ENCODE data around the gene LIN28A. TPM values are rescaled to one million over a fixed set of nuclear protein-coding genes. Genes with fewer than 3 reads are reported as not detected.

LIN28A gene
- total RNA-seq, 1 experiment from 2014 or later: 1,289 TPM

DNA sequence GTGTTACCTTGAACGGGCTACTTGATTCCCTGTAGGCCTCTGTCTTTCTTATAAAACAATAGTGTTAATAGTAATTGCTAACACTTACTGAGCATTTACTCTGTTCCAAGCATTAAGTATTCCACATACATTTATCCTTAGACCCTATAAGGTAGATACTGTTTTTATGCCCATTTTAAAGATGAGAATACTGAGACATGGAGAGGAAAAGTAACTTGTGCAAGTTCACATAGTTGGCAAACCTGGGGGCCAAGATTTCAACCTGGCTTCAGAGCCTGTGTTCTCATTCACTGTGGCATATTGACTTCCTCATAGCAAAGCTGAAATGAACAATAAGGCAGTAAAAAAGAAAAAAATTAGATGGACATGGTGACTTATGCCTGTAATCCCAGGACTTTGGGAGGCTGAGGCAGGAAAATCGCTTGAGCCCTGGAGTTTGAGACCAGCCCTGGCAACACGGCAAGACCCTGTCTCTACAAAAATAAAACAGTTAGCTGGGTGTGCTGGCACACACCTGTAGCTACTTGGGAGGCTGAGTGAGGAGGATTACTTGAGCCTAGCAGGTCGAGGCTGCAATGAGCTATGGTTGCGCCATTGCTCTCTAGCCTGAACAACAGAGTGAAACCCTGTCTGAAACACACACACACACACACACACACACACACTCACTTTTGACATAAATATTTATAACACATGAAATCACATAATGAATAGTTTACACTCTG is 42.0 kb downstream of the LIN28A start:
- H3K27me3 Mint-ChIP-seq (ENCODE audit: low read depth): no peaks in the 10 kb centered on the region
- H4K20me1 ChIP-seq (ENCODE audit: control insufficient read depth, insufficient read depth, insufficient read length): no peaks in the 10 kb centered on the region
- WGBS (ENCODE audit: extremely low coverage, insufficient read length, low lambda C conversion rate): no CpG with 5 or more reads among the region's 5 CpGs

More for the DNA sequence above, 42.0 kb downstream of the LIN28A start:
- H3K4me2 ChIP-seq (ENCODE audit: insufficient read depth, insufficient read length, low read length): no peak overlapping the region
- no peak overlapping the region for H2BK20ac ChIP-seq (ENCODE audit: low read depth, low read length, poor library complexity, severe bottlenecking)
- no peak overlapping the region for H3K9ac ChIP-seq (ENCODE audit: extremely low read depth, insufficient read length, low read length)
- Mint-ChIP-seq H3K27ac (no peak overlapping the region), H3K4me3 (no peak overlapping the region), H3K36me3 (ENCODE audit: insufficient read depth in 1 of 3, low read depth in 3 of 3) (peaks cover 6 to 61% (median 47%) of the 10 kb centered on the region in 3 experiments), H3K9me3 (no peaks in the 10 kb centered on the region), H3K4me1 (peaks cover 0 to 2% of the 10 kb centered on the region in 2 experiments; a peak in 2 of 4 replicates)
- no peak overlapping the region for H3T11ph ChIP-seq (ENCODE audit: low read length)
- H3K27ac ChIP-seq (ENCODE audit: insufficient read length, low read depth, low read length): no peak overlapping the region
- no peak overlapping the region for H2BK12ac ChIP-seq (ENCODE audit: insufficient read length, low read depth, low read length)
- H3K23me2 ChIP-seq (ENCODE audit: insufficient read length, low read depth, low read length, poor library complexity, severe bottlenecking): no peaks in the 10 kb centered on the region
- no peak overlapping the region for H3K56ac ChIP-seq (ENCODE audit: insufficient read length, low read depth, low read length)
- no peak overlapping the region for H4K8ac ChIP-seq (replicated peaks; ENCODE audit: insufficient read length, low read depth, low read length)
- no peaks in the 10 kb centered on the region for H3K79me2 ChIP-seq (ENCODE audit: insufficient read depth, low read length)
- no peak overlapping the region for H3K4ac ChIP-seq (ENCODE audit: low read depth, low read length)
- H4K5ac ChIP-seq (ENCODE audit: insufficient read length, low read depth, low read length): no peak overlapping the region
- no peak overlapping the region for H2BK15ac ChIP-seq (ENCODE audit: low read depth, low read length)
- H3K18ac ChIP-seq (ENCODE audit: insufficient read length, low read depth, low read length): no peak overlapping the region
- H3K4me1 ChIP-seq (ENCODE audit: insufficient read depth, low read length): no peaks in the 10 kb centered on the region
- no peak overlapping the region for H2AFZ ChIP-seq (ENCODE audit: low read length)
- no peak overlapping the region for H3K14ac ChIP-seq (ENCODE audit: insufficient read depth, low read length)
- H2AK5ac ChIP-seq (ENCODE audit: insufficient read length, low read length): no peak overlapping the region
- no peak overlapping the region for H3K23ac ChIP-seq (ENCODE audit: insufficient read length, low read depth, low read length)
- no peaks in the 10 kb centered on the region for H3K27me3 ChIP-seq (ENCODE audit: insufficient read depth, low read length)
- H4K91ac ChIP-seq (ENCODE audit: insufficient read length, low read depth, low read length): no peak overlapping the region
- DNase-seq: no peak
- H2BK120ac ChIP-seq (ENCODE audit: low read depth, low read length, poor library complexity, severe bottlenecking): no peak overlapping the region
- no peaks in the 10 kb centered on the region for H3K9me3 ChIP-seq (ENCODE audit: control insufficient read depth, low read depth, low read length)
- no peaks in the 10 kb centered on the region for H3K79me1 ChIP-seq (ENCODE audit: insufficient read depth, low read depth, low read length, poor library complexity, severe bottlenecking)
- TF ChIP-seq, protein P1, sequence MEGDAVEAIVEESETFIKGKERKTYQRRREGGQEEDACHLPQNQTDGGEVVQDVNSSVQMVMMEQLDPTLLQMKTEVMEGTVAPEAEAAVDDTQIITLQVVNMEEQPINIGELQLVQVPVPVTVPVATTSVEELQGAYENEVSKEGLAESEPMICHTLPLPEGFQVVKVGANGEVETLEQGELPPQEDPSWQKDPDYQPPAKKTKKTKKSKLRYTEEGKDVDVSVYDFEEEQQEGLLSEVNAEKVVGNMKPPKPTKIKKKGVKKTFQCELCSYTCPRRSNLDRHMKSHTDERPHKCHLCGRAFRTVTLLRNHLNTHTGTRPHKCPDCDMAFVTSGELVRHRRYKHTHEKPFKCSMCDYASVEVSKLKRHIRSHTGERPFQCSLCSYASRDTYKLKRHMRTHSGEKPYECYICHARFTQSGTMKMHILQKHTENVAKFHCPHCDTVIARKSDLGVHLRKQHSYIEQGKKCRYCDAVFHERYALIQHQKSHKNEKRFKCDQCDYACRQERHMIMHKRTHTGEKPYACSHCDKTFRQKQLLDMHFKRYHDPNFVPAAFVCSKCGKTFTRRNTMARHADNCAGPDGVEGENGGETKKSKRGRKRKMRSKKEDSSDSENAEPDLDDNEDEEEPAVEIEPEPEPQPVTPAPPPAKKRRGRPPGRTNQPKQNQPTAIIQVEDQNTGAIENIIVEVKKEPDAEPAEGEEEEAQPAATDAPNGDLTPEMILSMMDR (conservative IDR thresholded peaks at IDR 0.05): no peak
- no peak overlapping the region for H2BK5ac ChIP-seq (ENCODE audit: insufficient read length, low read length)
